ENCODE results near the gene RWDD4. TPM values are rescaled to one million over a fixed set of nuclear protein-coding genes. Genes with fewer than 3 reads are reported as not detected.

The RWDD4 gene
- total RNA-seq, 1 donor from 2014 or later: 47.1 TPM

- no peak for TF ChIP-seq EZH2phosphoT487 (IDR thresholded peaks at IDR 0.05)
- no peak for TF ChIP-seq CTCF (IDR thresholded peaks at IDR 0.05)
- no peak for TF ChIP-seq EZH2 (IDR thresholded peaks at IDR 0.05)
- H3K4me3 Mint-ChIP-seq: no peak overlapping the region
- no peak overlapping the region for H3K27ac ChIP-seq
- no peaks in the 10 kb centered on the region for H4K20me1 ChIP-seq (ENCODE audit: low read depth)
- peaks cover 6% of the 10 kb centered on the region for H3K4me1 Mint-ChIP-seq
- no peaks in the 10 kb centered on the region for H3F3A ChIP-seq (ENCODE audit: low read depth)
- H3K27me3 Mint-ChIP-seq (ENCODE audit: insufficient read depth, low read depth): no peaks in the 10 kb centered on the region
- DNase-seq (ENCODE audit: low spot score): no peak
- no peaks in the 10 kb centered on the region for H3K27me3 ChIP-seq
- H3K4me3 ChIP-seq: no peak overlapping the region
- no peaks in the 10 kb centered on the region for H3K4me1 ChIP-seq
- H2AFZ ChIP-seq (replicated peaks): no peak overlapping the region
- H3K9ac ChIP-seq: no peak overlapping the region
- H3K9me3 ChIP-seq (ENCODE audit: low read depth): no peaks in the 10 kb centered on the region
- H3K27ac Mint-ChIP-seq: peak overlapping the region; percentile 77
- H3K9me3 Mint-ChIP-seq: no peaks in the 10 kb centered on the region
- no peaks in the 10 kb centered on the region for H3K79me2 ChIP-seq (ENCODE audit: low read depth)
- no peaks in the 10 kb centered on the region for H3K36me3 ChIP-seq
- no peak overlapping the region for H3K4me2 ChIP-seq
- H3K36me3 Mint-ChIP-seq: no peaks in the 10 kb centered on the region
These were observed 48.4 kb downstream of the RWDD4 start for GRCh38 chr4:183610613-183611012.

GRCh38 chr4:183610033-183610432, 49.0 kb downstream of the RWDD4 start:
- no peaks in the 10 kb centered on the region for H3K36me3 Mint-ChIP-seq
- no peaks in the 10 kb centered on the region for H3K27me3 ChIP-seq
- H3K4me1 Mint-ChIP-seq: peaks cover 6% of the 10 kb centered on the region
- H4K20me1 ChIP-seq (ENCODE audit: low read depth): no peaks in the 10 kb centered on the region
- no peak overlapping the region for H3K4me2 ChIP-seq
- H3K36me3 ChIP-seq: no peaks in the 10 kb centered on the region
- no peak overlapping the region for H3K27ac ChIP-seq
- H3K9me3 Mint-ChIP-seq: no peaks in the 10 kb centered on the region
- no peak for DNase-seq (ENCODE audit: low spot score)
- H2AFZ ChIP-seq (replicated peaks): peak overlapping the region; percentile 12
- H3K79me2 ChIP-seq (ENCODE audit: low read depth): no peaks in the 10 kb centered on the region
- no peak overlapping the region for H3K4me3 Mint-ChIP-seq
- no peak overlapping the region for H3K9ac ChIP-seq
- no peaks in the 10 kb centered on the region for H3K4me1 ChIP-seq
- H3K9me3 ChIP-seq (ENCODE audit: low read depth): no peaks in the 10 kb centered on the region
- no peak for TF ChIP-seq EZH2 (IDR thresholded peaks at IDR 0.05)
- no peak for TF ChIP-seq CTCF (IDR thresholded peaks at IDR 0.05)
- TF ChIP-seq EZH2phosphoT487 (IDR thresholded peaks at IDR 0.05): no peak
- H3K27me3 Mint-ChIP-seq (ENCODE audit: insufficient read depth, low read depth): no peaks in the 10 kb centered on the region
- no peak overlapping the region for H3K4me3 ChIP-seq
- no peaks in the 10 kb centered on the region for H3F3A ChIP-seq (ENCODE audit: low read depth)
- no peak overlapping the region for H3K27ac Mint-ChIP-seq

- no peaks in the 10 kb centered on the region for H3K9me3 Mint-ChIP-seq
- no peak overlapping the region for H3K9ac ChIP-seq
These were observed 49.8 kb downstream of the RWDD4 start for GRCh38 chr4:183609151-183609550.

More at GRCh38 chr4:183609151-183609550, 49.8 kb downstream of the RWDD4 start:
- Histone ChIP-seq H3K9me3 (ENCODE audit: low read depth) (no peaks in the 10 kb centered on the region), H4K20me1 (ENCODE audit: low read depth) (no peaks in the 10 kb centered on the region), H2AFZ (replicated peaks) (no peak overlapping the region), H3K27me3 (no peaks in the 10 kb centered on the region), H3K4me1 (no peaks in the 10 kb centered on the region), H3K4me3 (no peak overlapping the region), H3K27ac (no peak overlapping the region), H3K36me3 (no peaks in the 10 kb centered on the region), H3K79me2 (ENCODE audit: low read depth) (no peaks in the 10 kb centered on the region), H3F3A (ENCODE audit: low read depth) (no peaks in the 10 kb centered on the region), H3K4me2 (no peak overlapping the region)
- no peaks in the 10 kb centered on the region for H3K27me3 Mint-ChIP-seq (ENCODE audit: insufficient read depth, low read depth)
- no peak overlapping the region for H3K27ac Mint-ChIP-seq
- H3K4me3 Mint-ChIP-seq: no peak overlapping the region
- TF ChIP-seq EZH2 (IDR thresholded peaks at IDR 0.05): no peak
- no peak for TF ChIP-seq CTCF (IDR thresholded peaks at IDR 0.05)
- TF ChIP-seq EZH2phosphoT487 (IDR thresholded peaks at IDR 0.05): no peak
- no peak for DNase-seq (ENCODE audit: low spot score)
- H3K4me1 Mint-ChIP-seq: peaks cover 6% of the 10 kb centered on the region
- H3K36me3 Mint-ChIP-seq: no peaks in the 10 kb centered on the region

Data from neural progenitor cell (in vitro differentiated cells).